ENCODE results near the gene ANXA2. TPM values are rescaled to one million over a fixed set of nuclear protein-coding genes. Genes with fewer than 3 reads are reported as not detected.

The ANXA2 gene
- total RNA-seq, 4 donors from 2014 or later = 1,272 to 1,552 (median 1,345) TPM

GRCh38 chr15:60389261-60390077 lies 8.3 kb downstream of the ANXA2 start:
- 20 to 23% methylated on average over 8 of the region's 8 CpGs for WGBS, 2 donors
- DNase-seq (ENCODE audit: low spot score in 2 of 2) = no peak
- no peak overlapping the region for H3K4me3 ChIP-seq (ENCODE audit: low read depth, poor library complexity, severe bottlenecking)
- intact Hi-C loops (cut with DNase I; ENCODE audit: low total_unique reads) = no loop called here
- TF ChIP-seq POLR2A (IDR thresholded peaks at IDR 0.05) (no peak), CTCF (IDR thresholded peaks at IDR 0.05) (no peak)

GRCh38 chr15:60387321-60387720 lies 10.5 kb downstream of the ANXA2 start:
- no peak for TF ChIP-seq CTCF (IDR thresholded peaks at IDR 0.05)
- TF ChIP-seq POLR2A (IDR thresholded peaks at IDR 0.05) = no peak
- WGBS, 2 donors = 78 to 81% methylated on average over 1 of the region's 1 CpG
- no peak overlapping the region for H3K4me3 ChIP-seq (ENCODE audit: low read depth, poor library complexity, severe bottlenecking)
- intact Hi-C loops (cut with DNase I; ENCODE audit: low total_unique reads) = no loop called here
- no peak for DNase-seq (ENCODE audit: low spot score in 2 of 2)

GRCh38 chr15:60386615-60387014 lies 11.2 kb downstream of the ANXA2 start:
- no peak for DNase-seq (ENCODE audit: low spot score in 2 of 2)
- 35% methylated on average over 4 of the region's 4 CpGs for WGBS, 2 donors
- intact Hi-C loops (cut with DNase I; ENCODE audit: low total_unique reads) = no loop called here
- TF ChIP-seq POLR2A (IDR thresholded peaks at IDR 0.05) = no peak
- TF ChIP-seq CTCF (IDR thresholded peaks at IDR 0.05) = no peak
- no peak overlapping the region for H3K4me3 ChIP-seq (ENCODE audit: low read depth, poor library complexity, severe bottlenecking)

GRCh38 chr15:60385620-60386552 lies 11.9 kb downstream of the ANXA2 start:
- no peak overlapping the region for H3K4me3 ChIP-seq (ENCODE audit: low read depth, poor library complexity, severe bottlenecking)
- intact Hi-C loops (cut with DNase I; ENCODE audit: low total_unique reads) = no loop called here
- WGBS, 2 donors = 42 to 48% methylated on average over 7 of the region's 7 CpGs
- no peak for DNase-seq (ENCODE audit: low spot score in 2 of 2)
- TF ChIP-seq CTCF (IDR thresholded peaks at IDR 0.05) (no peak), POLR2A (IDR thresholded peaks at IDR 0.05) (no peak)

- WGBS, 2 donors = 62 to 72% methylated on average over 3 of the region's 3 CpGs
These were observed 13.2 kb downstream of the ANXA2 start for GRCh38 chr15:60384526-60385126.

More at GRCh38 chr15:60384526-60385126, 13.2 kb downstream of the ANXA2 start:
- DNase-seq (ENCODE audit: low spot score in 2 of 2) = no peak
- intact Hi-C loops (cut with DNase I; ENCODE audit: low total_unique reads) = no loop called here
- H3K4me3 ChIP-seq (ENCODE audit: low read depth, poor library complexity, severe bottlenecking) = no peak overlapping the region
- TF ChIP-seq POLR2A (IDR thresholded peaks at IDR 0.05) = no peak
- no peak for TF ChIP-seq CTCF (IDR thresholded peaks at IDR 0.05)
